Trophoblast cell (in vitro differentiated cells and primary cell): ENCODE results near the gene FN3KRP.

Source experiments
- DNase-seq, 2 donors: peaks; one replicate each; pipeline ENCODE4 v3.0.0-alpha.2; 2016
- H2AFZ ChIP-seq: 2 replicates; pipeline ENCODE4 v1.6.1; 2013; ENCODE audit warnings: low read length, moderate library complexity, mild to moderate bottlenecking; ENCODE audit not compliant: insufficient read depth, poor library complexity
- H2AK5ac ChIP-seq: 2 replicates; pipeline ENCODE4 v1.6.1; 2013; ENCODE audit warnings: mild to moderate bottlenecking, low read length
- H2BK120ac ChIP-seq: 2 replicates; pipeline ENCODE4 v1.6.1; 2013; ENCODE audit warnings: low read length, mild to moderate bottlenecking, moderate library complexity; ENCODE audit not compliant: insufficient read depth, poor library complexity
- H2BK12ac ChIP-seq: 2 replicates; pipeline ENCODE4 v1.6.1; 2013; ENCODE audit warnings: mild to moderate bottlenecking, low read length, moderate library complexity
- H2BK5ac ChIP-seq: 2 replicates; pipeline ENCODE4 v1.6.1; 2013; ENCODE audit warnings: low read length, low read depth, moderate library complexity, mild to moderate bottlenecking; ENCODE audit not compliant: poor library complexity
- H3K14ac ChIP-seq: 2 replicates; pipeline ENCODE4 v1.6.1; 2013; ENCODE audit warnings: mild to moderate bottlenecking, low read length
- H3K18ac ChIP-seq: 2 replicates; pipeline ENCODE4 v1.6.1; 2013; ENCODE audit warnings: mild to moderate bottlenecking, low read length
- H3K23ac ChIP-seq: 2 replicates; pipeline ENCODE4 v1.6.1; 2013; ENCODE audit warnings: low read length
- H3K27ac ChIP-seq: 2 replicates; pipeline ENCODE4 v1.5.1; 2013; ENCODE audit warnings: low read depth, mild to moderate bottlenecking, inconsistent platforms, low read length, moderate library complexity
- H3K27me3 ChIP-seq: 2 replicates; pipeline ENCODE4 v1.6.1; 2013; ENCODE audit warnings: inconsistent platforms, mild to moderate bottlenecking, low read length, moderate library complexity; ENCODE audit not compliant: insufficient read depth
- H3K36me3 ChIP-seq, 2 experiments: 1 replicate in 1 of 2; 2 replicates in 1 of 2; pipeline ENCODE4 v1.6.1; 2013; ENCODE audit warnings: low read length in 2 of 2, mild to moderate bottlenecking in 2 of 2, moderate library complexity in 1 of 2; ENCODE audit not compliant: insufficient read depth in 2 of 2, control insufficient read depth in 1 of 2
- H3K4ac ChIP-seq: 2 replicates; pipeline ENCODE4 v1.6.1; 2013; ENCODE audit warnings: low read depth, mild to moderate bottlenecking, low read length, moderate library complexity
- H3K4me1 ChIP-seq, 2 experiments: 1 replicate in 1 of 2; 2 replicates in 1 of 2; pipeline ENCODE4 v1.6.1; 2013; ENCODE audit warnings: low read length in 2 of 2, mild to moderate bottlenecking in 2 of 2, moderate library complexity in 1 of 2; ENCODE audit not compliant: insufficient read depth in 2 of 2, control insufficient read depth in 1 of 2
- H3K4me2 ChIP-seq: 2 replicates; pipeline ENCODE4 v1.6.1; 2013; ENCODE audit warnings: inconsistent platforms, mild to moderate bottlenecking, low read length, moderate library complexity
- H3K4me3 ChIP-seq: 2 replicates; pipeline ENCODE4 v1.5.1; 2013; ENCODE audit warnings: mild to moderate bottlenecking, low read depth, low read length, inconsistent platforms
- H3K79me1 ChIP-seq: one replicate; pipeline ENCODE4 v1.6.1; 2013; ENCODE audit warnings: low read length
- H3K79me2 ChIP-seq: 2 replicates; pipeline ENCODE4 v1.6.1; 2013; ENCODE audit warnings: low read length, mild to moderate bottlenecking; ENCODE audit not compliant: control insufficient read depth, insufficient read depth, poor library complexity
- H3K9ac ChIP-seq: 2 replicates; pipeline ENCODE4 v1.6.1; 2013; ENCODE audit warnings: mild to moderate bottlenecking, low read length
- H3K9me3 ChIP-seq: 2 replicates; pipeline ENCODE4 v1.6.1; 2013; ENCODE audit warnings: low read depth, mild to moderate bottlenecking, control low read depth, inconsistent platforms, low read length; ENCODE audit not compliant: insufficient read depth
- H4K12ac ChIP-seq: 2 replicates; pipeline ENCODE4 v1.6.1; 2013; ENCODE audit warnings: low read depth, mild to moderate bottlenecking, low read length, moderate library complexity
- H4K8ac ChIP-seq: 2 replicates; pipeline ENCODE4 v1.6.1; 2013; ENCODE audit warnings: low read depth, mild to moderate bottlenecking, low read length, moderate library complexity
- H4K91ac ChIP-seq: one replicate; pipeline ENCODE4 v1.6.1; 2013; ENCODE audit warnings: low read depth, mild to moderate bottlenecking, low read length, moderate library complexity
- WGBS: extraction: QIAGEN DNeasy Blood & Tissue Kit; methylation state at CpG from one replicate; pipeline ENCODE4 v1.1.7; 2013; ENCODE audit warnings: missing lambda C conversion rate; ENCODE audit not compliant: insufficient read length, insufficient coverage; ENCODE audit errors: extremely low coverage; 5-methylcytosine and 5-hydroxymethylcytosine counted together

The FN3KRP gene

GRCh38 chr17:82720204-82720603 is 3.7 kb downstream of the FN3KRP start:
- no peak overlapping the region for H4K12ac ChIP-seq

DNA sequence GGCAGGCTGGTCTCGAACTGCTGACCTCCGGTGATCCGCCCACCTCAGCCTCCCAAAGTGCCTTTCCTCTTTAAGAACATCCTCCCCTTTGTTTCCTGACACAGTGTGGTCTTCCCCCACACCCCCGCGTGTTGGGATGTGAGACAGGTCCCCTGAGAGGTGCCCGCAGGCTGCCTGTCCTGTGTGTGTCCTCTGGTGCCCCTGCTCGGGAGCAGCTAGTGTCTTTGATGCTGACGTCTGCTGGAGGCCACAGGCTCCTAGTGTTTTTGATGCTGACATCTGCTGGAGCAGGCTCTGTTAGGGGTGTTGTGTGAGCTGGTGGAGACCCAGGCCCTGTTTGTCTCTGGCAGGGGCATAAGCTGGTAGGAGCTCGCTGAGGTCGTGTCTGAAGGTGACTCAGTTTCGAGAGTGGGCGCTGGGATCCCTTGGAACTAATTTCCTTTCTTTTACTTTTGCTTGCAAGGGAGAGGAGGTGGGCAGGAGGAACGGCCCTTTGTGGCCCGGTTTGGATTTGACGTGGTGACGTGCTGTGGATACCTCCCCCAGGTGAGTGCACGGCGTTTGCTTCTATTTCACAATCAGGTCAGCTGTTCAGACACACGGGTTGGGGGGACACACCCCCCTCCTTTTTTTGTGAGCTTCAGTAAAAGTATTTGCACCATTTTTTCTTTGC is 6.0 kb downstream of the FN3KRP start:
- H4K8ac ChIP-seq = no peak overlapping the region
- no CpG with 5 or more reads among the region's 19 CpGs for WGBS
- H3K18ac ChIP-seq = no peak overlapping the region

More at GRCh38 chr17:82720204-82720603, 3.7 kb downstream of the FN3KRP start:
- Histone ChIP-seq H3K27ac (no peak overlapping the region), H3K4me1 (peaks cover 12% of the 10 kb centered on the region in 2 experiments), H3K4me3 (no peak overlapping the region), H3K9ac (no peak overlapping the region), H4K91ac (no peak overlapping the region), H3K36me3 (peaks cover 23 to 29% of the 10 kb centered on the region in 2 experiments), H3K27me3 (no peaks in the 10 kb centered on the region), H4K8ac (no peak overlapping the region), H2AK5ac (no peak overlapping the region), H3K4me2 (no peak overlapping the region), H2AFZ (no peak overlapping the region), H3K18ac (no peak overlapping the region), H3K9me3 (peaks cover 4% of the 10 kb centered on the region), H3K14ac (no peak overlapping the region), H3K79me1 (peaks cover 5% of the 10 kb centered on the region), H2BK120ac (no peak overlapping the region), H3K79me2 (peaks cover 6% of the 10 kb centered on the region), H2BK5ac (no peak overlapping the region), H3K23ac (no peak overlapping the region), H2BK12ac (no peak overlapping the region), H3K4ac (no peak overlapping the region)
- no CpG with 5 or more reads among the region's 19 CpGs for WGBS
- DNase-seq = no peak

DNA sequence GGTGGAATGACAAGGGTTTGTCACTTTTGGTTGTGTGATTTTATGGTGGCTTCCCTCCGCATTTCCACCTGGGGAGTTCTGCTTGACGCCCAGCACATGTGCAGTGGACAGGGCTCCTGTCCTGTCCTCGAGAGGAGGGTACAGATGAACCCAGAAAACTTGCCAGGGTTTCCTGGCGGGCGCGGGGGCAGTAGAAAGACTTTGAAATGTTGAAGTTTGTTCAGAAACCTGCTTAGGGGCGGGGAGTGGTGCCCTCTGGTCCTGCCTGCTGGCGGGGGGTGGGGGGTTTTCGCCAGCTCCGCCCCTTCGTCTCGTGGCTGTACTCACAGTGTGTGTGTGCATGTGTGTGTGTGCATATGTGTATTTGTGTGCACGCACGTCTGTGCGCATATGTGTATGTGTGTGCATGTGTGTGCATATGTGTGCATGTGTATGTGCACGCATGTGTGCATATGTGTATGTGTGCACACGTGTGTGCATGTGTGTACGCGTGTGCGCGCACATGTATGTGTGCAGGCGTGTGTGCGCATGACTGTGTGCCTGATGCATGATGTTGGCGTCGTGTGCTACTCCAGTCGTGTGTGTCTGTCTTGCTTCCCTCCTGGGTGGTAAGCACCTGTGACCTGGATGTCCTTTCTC is 6.8 kb downstream of the FN3KRP start:
- H4K12ac ChIP-seq = no peak overlapping the region

More for the DNA sequence above, 6.0 kb downstream of the FN3KRP start:
- no peak overlapping the region for H3K9ac ChIP-seq
- peaks cover 37 to 43% of the 10 kb centered on the region in 2 experiments for H3K36me3 ChIP-seq
- no peak overlapping the region for H3K4ac ChIP-seq
- no peak overlapping the region for H3K4me3 ChIP-seq
- H2AFZ ChIP-seq = no peak overlapping the region
- no peak overlapping the region for H2BK12ac ChIP-seq
- no peaks in the 10 kb centered on the region for H3K79me1 ChIP-seq
- peaks cover 4% of the 10 kb centered on the region for H3K9me3 ChIP-seq
- peaks cover 4 to 5% of the 10 kb centered on the region in 2 experiments for H3K4me1 ChIP-seq
- H3K27ac ChIP-seq = no peak overlapping the region
- no peak overlapping the region for H4K12ac ChIP-seq
- DNase-seq = no peak
- H4K91ac ChIP-seq = no peak overlapping the region
- no peak overlapping the region for H3K23ac ChIP-seq
- H2AK5ac ChIP-seq = no peak overlapping the region
- no peak overlapping the region for H2BK120ac ChIP-seq
- no peak overlapping the region for H2BK5ac ChIP-seq
- H3K14ac ChIP-seq = no peak overlapping the region
- H3K79me2 ChIP-seq = no peaks in the 10 kb centered on the region
- H3K4me2 ChIP-seq = no peak overlapping the region
- H3K27me3 ChIP-seq = no peaks in the 10 kb centered on the region

GRCh38 chr17:82726427-82726826 is 9.9 kb downstream of the FN3KRP start:
- Histone ChIP-seq H3K36me3 (peaks cover 33 to 35% of the 10 kb centered on the region in 2 experiments), H3K9ac (no peak overlapping the region), H3K4me2 (no peak overlapping the region), H3K4me3 (no peak overlapping the region), H3K9me3 (peaks cover 4% of the 10 kb centered on the region), H3K18ac (no peak overlapping the region), H4K8ac (no peak overlapping the region), H2BK5ac (no peak overlapping the region), H4K91ac (no peak overlapping the region), H3K4ac (no peak overlapping the region), H3K79me2 (no peaks in the 10 kb centered on the region), H3K23ac (no peak overlapping the region), H2BK120ac (no peak overlapping the region), H3K79me1 (no peaks in the 10 kb centered on the region), H3K27me3 (no peaks in the 10 kb centered on the region), H2AK5ac (no peak overlapping the region), H3K4me1 (no peaks in the 10 kb centered on the region), H4K12ac (no peak overlapping the region), H3K27ac (no peak overlapping the region), H3K14ac (no peak overlapping the region), H2AFZ (no peak overlapping the region), H2BK12ac (no peak overlapping the region)
- no CpG with 5 or more reads among the region's 10 CpGs for WGBS
- DNase-seq = no peak

More for the DNA sequence above, 6.8 kb downstream of the FN3KRP start:
- WGBS = no CpG with 5 or more reads among the region's 26 CpGs
- Histone ChIP-seq H3K79me1 (no peaks in the 10 kb centered on the region), H2BK12ac (no peak overlapping the region), H3K4me2 (no peak overlapping the region), H3K4me3 (peak overlapping the region; percentile 55), H3K23ac (peak overlapping the region; percentile 0), H3K27me3 (no peaks in the 10 kb centered on the region), H3K18ac (no peak overlapping the region), H3K27ac (no peak overlapping the region), H3K9ac (no peak overlapping the region), H2BK5ac (no peak overlapping the region), H3K4ac (no peak overlapping the region), H3K9me3 (peaks cover 4% of the 10 kb centered on the region), H2AFZ (no peak overlapping the region), H4K8ac (no peak overlapping the region), H3K4me1 (no peaks in the 10 kb centered on the region), H2BK120ac (no peak overlapping the region), H3K79me2 (no peaks in the 10 kb centered on the region), H2AK5ac (no peak overlapping the region), H3K36me3 (peaks cover 37 to 43% of the 10 kb centered on the region in 2 experiments), H3K14ac (no peak overlapping the region), H4K91ac (no peak overlapping the region)
- no peak for DNase-seq
